NCI-H1930 (cell line): ENCODE measurements around the gene MESD.
"Not testable (repeated sequence)": the region's sequence is repeated elsewhere in the genome, so short reads cannot be mapped to it uniquely, and the experiment has no call there.

Experiments used
- DNase-seq, 2 experiments: peaks; one replicate each; lab custom pipeline; 2025; lab: John Stamatoyannopoulos, UW

The MESD gene

DNA sequence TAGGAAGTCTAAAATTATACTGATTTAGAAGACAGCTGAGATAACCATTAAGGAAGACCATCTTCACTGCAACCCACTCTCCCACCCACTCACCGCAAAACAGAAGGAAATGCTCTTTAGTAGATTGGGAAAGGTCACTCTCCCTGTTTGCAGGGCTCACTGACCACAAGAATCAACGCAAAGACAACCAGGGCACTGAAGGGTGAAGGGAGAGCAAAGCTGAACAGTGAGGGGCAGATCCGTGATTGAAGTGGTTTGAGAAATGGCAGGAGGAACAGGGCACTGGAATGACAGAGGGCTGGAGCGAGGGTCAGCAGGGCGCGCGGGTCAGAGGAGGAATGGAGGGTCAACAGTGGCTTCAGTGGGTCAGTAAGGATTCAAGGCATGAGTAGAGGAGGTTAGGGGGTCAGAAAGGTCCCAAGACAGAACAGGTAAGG, 520 bp downstream of the MESD start:
- DNase-seq, result no peak

DNA sequence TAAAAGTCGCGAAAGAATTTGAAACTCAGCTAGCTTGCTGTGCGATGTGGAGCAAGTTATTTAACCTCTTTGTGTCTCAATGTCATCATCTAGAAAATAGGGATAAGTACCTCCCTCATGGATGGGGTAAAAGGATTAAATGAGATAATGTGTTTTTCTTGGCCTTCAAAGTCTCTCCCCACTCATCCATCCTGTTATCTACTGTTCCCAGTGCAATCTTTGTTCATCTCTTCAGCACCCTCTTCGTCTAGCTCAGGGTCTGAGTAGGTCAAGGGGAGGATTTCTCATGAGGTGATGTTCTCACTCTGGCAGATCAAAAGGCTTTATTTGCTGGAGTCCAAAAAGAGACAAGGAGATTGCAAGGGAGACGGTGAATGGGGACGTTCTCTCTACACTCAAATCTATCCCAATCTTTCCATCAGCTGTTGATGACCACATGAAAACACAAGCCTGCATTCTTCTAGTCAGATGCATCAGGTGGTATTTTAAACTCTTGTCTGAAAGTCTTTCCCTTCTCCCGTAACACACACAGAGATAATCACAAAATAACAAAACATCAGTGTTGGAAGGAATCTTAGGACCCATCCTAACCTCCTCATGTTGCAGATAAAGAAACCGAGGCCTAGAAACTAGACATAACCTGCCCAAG, 1.3 kb downstream of the MESD start:
- DNase-seq, result no peak

DNA sequence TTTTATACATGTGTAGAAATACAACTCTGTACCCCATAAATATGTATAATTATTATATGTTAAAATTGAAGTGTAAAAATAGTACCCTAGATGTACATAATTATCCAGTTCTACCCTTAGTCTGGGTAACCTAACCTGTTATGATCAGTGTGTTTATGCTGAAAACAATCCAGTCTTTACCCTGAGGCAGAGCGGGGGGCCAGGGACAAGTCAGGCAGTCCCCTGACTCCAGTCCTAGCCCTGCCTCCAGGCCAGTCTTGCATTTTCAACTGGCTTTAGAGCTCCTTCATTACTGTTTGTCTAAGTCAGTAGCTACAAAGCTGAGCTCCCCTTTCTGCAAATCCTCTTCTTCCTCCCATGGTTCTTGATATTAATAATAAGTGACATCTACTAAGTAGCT, 3.1 kb downstream of the MESD start:
- DNase-seq, result no peak

DNA sequence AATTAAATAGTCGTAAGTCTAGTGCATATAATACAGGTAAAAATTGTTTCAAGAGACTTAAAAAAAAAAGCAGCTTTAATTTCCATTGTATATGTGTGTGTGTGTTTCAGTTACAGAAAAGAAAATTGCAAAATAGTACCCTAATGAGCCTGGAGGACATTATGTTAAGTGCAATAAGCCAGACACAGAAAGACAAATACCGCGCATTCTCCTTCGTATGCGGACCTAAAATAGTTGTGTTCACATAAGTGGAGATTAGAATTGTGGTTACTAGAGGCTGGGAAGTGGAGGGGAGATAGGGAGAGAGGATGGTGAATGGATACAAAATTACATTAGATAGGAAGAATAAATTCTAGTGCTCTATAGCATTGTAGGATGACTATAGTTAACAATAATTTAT, 3.6 kb downstream of the MESD start:
- no peak for DNase-seq

DNA sequence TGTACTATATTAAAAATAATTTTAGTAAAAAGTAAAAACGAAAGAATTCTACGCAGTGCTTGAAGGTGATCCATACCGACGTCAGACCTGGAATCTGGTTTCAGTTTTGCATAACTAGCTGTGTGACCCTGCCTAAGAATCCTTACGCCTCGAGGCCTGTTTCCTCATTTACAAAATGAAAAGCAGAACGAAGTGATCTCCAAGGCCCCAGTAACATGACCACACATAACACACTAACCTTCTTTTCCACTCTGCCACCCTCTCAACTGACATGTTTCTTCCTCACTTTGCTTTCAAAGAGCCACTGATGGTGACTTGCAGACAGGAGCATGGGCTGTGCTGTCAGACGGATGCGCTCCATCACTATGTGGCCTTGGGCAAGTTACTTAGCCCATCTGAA, 4.8 kb downstream of the MESD start:
- no peak for DNase-seq

DNA sequence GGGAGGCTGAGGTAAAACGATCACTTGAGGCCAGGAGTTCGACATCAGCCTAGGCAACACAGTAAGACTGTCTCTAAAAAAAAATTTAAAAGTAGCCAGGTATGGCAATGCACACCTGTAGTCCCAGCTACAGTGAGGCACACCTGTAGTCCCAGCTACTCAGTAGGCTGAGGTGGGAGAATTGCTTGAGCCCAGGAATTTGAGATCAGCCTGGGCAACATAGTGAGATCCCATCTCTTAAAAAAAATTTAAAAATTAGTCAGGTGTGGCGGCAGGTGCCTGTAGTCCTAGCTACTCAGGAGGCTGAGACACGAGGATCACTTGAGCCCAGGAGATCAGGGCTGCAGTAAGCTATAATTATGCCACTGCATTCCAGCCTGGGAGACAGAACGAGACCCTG, 6.8 kb downstream of the MESD start:
- DNase-seq, result no peak

DNA sequence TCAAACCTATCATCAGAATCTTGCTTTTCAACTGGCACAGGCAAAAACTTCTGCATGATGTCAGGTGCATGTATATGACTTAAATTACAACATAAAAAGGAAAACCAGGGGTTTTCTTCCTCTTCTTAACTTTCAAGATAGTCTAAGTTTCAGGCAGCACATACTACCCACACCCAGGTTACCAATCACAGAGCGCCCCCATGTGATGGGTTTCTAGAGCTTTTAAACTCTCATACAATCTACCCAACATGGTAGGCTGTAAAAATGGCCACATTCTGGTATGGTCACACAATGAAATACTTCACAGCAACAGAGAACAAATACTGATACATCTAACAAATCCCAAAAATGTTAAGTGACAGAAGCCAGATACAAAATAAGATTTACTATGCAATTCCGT, 7.4 kb downstream of the MESD start:
- no peak for DNase-seq

DNA sequence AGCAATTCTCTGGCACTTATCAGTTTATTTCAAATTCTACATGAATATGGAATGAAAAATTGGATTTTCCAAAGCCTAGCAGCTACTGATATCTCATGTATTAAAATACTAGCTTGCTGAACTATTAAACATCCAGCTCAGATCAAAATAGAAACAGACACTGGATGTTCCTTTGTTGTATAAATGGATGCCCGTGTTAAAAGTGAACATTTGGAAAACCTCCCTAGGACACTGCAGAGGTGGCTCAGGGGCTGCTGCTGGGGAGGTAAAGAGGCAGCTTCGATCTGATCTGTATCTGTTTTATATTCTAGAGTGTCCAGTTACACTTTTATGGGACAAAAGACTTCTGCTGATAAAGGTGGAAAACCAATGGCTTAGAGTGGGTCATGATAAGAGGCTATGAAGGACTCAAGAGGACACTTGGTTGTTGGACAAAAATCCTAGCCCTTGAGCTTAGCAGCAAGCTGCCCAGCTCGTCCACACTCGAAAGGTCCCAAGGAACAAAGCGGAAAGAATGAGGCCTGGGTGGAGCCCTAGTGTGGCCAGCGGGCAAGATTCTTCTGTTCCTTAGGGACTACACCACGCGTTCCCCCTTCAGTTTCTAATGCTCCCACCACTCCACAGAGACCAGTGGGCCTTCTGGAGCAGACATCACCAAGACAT, 9.9 kb downstream of the MESD start:
- DNase-seq, result no peak

DNA sequence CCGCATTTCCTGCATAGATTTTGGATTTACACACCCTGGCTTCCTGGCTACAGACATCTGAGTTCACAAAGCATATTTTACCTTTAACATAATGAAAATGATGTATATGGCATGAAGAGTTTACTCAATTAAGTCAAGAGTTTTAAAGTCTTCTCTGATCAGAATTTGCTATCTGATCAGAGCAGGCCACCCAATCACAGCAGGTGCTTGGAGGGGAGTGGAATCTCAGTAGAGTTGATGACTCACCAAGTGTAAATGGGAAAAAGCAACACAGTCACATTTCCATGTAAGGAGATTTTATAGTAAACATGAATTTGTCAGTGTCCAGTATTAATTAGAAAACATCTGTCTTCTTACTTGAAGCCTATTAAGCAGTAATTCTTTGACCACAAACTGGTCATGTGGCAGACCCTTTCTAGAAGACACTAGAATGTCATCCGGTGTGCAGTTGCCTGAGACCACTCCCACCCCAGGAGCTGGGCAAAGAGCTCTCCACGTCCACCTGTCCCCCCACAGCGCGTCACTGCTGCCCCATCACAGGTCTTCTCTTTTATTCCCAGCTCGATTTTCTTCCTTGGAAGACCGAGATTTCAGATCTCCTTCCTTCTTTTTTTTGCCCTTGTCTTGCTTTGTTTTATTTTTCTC, 10.8 kb downstream of the MESD start:
- DNase-seq, result no peak

DNA sequence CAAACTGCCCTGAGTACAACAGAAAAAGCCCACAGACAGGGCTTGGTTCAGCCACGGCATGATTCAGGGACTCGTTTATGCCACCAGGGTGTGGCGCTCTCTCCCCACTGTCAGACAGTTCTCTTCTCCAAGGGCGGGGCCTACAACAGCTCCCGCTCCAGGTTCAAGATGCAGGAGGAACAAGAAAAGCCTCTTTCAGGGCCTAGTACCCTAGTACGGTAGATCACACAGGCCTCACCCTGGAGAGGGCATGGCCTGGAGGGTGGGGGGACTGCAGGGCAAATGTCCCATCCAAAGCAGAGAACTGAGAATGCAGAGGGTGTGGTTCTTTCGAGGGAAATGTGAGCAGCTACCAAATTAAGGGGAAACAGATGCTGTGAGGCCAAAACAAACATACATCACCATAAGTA, 12.0 kb downstream of the MESD start:
- no peak for DNase-seq

DNA sequence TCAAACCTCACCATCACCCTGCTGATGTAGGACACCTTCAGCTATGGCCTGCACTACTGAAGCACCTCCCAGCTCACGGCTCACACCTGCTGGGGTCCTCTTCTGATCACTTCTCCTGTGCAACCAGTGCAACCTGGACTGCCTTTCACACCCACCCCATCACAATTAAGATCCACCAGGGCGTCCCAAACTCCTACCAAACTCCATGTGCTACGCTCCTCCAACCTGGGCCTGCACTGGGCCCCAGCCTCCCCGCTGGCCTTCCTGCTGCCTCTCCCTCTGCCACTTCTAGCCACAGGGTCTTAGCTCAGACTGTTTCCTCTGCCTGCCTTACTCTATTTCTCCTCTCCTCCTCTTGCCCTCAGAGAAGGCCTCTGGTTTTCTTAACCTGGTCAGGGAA, 12.8 kb downstream of the MESD start:
- DNase-seq, result no peak

DNA sequence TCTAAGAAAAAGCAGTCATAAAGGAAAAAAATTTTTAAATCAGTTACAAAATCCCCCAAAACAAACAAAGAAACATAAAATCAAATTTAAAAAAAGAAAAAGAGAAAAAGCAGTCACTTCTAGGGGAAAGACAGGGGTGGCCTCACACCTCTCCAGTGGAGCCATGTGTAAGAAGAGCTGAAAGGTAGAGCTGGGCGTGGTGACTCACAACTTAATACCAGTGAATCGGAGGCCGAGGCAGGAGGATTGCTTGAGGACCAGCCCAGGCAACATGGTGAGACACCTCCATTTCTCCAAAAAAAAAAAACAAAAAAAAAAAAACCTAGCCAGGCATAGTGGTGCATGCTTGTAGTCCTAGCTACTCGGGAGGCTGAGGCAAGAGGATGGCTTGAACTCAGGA, 14.7 kb downstream of the MESD start:
- no peak for DNase-seq

DNA sequence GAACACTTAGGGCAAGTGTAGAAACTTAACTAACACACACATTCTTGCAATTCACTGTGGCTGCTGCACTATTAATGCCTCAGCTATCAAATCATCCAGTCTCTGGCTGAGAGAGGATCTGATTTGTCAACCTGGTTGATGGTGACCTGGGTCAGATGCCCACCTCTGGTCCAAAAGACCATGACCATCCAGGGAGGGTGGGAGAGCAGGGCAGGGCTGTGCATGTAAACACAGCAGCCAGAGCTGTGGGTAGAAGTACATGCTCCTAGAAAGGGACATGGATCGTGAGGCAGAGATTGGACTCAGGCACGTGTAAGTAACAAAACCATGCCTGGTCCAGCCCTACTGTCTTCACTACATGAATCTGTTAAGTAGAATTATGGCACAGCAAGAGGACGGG, 17.3 kb downstream of the MESD start:
- DNase-seq, result no peak

DNA sequence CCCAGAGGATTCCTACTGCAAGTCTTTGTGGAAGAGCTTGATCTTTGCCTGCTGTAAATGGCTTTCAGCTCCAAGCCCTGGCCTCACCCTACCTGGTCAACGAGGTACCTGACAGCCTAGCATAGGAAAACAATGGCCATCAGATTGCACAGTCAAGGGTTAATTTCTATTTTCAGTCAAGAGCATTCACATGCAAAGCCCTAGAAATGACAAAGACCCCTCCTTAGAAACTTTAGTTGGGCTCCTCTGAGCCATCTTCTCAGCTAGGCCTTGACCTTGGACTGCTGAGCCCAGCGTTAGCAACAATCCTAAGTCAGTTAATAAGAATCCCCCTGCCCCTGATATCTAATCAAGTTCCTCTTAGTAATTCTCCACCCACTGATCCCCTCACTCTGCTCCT, 18.5 kb downstream of the MESD start:
- no peak for DNase-seq

DNA sequence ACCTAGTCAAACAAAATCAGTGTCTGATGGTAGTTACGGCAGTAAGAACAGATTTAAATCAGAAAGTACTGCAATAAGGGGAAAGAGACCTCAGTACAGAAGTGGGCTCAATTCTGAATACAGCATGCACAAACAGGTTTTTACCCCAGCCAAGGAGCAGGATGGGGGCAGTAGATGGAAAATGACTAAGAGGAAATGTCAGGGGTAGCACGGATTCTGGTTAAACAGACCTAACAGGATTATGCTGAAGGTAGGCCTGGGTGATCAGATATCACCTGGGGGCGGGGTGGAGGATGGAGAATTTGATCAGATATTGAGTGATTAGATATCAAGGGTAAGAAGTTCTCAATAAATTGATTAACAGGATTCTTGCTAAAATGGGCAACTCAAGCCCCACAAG, 19.0 kb downstream of the MESD start:
- DNase-seq, result no peak

DNA sequence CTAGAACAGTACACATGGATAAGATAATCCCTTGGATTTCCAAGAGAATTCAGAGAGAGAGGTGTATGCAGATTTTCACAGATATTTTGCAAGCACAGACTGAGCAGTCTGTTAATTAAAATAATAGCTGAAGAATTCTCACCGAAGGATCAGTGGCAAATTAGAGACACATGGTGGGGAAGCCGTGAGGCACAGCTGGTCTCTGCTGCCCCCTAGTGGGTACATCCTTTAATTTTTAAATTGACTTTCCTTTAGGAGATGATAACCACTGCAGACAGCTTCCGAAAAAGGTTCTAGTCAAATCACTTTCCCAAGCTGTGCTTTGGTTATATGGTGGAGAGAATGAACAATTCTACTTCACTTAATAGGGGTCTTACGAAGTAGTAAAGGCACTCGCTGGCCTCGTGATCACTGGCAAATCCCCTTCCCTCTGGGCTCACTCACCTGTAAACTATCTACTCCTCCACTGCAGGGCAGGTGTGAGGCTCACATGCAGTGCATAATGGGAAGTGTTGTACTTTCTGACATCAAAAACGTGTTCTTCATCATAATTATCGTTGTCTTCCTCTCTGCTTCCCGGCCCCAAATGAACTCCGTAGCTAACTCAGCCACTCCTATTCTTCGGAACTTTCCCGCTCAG, 19.5 kb downstream of the MESD start:
- DNase-seq, result peak in 1 of 2 experiments; percentile 15

DNA sequence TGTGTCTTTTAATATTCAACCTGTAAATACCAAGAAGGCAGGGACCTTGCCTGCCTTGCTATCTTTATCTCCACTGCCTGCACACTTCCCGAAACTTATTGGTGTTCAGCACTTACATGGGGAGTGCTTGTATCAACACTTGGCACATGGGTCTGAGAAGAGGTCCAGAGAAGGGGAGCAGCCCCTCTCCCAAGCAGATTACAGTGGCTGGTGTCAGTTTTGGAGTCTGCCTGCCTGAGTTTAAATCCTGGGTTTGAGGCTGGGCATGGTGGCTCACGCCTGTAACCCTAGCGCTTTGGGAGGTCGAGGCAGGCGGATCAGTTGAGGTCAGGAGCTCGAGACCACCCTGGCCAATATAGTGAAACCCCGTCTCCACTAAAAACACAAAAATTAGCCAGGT, 20.3 kb downstream of the MESD start:
- DNase-seq, result no peak

DNA sequence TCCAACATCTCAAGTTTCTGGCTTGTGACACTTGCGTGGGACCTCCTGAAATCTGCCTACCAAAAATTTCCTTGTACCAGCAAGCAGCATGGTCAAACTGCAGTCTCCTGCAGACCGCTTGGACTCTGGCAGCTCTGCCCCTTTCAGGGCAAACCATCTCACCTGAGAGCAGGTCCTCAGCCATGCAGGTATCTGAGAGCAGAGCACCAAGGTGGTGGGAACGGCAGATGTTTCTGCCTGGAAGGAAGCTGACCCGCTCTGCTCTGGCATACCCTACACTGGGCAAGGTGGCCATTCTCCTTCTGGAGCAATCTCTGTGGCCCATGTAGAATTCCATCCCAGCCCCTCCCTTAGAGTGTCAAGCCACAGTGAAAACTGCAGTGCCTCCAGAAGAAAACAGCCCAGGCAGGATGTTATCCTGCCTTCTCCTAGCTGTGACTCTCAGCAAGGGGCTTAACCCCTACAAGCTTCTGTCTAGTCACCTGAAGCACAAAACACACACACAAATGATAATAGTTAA, 21.6 kb downstream of the MESD start:
- DNase-seq, result no peak

DNA sequence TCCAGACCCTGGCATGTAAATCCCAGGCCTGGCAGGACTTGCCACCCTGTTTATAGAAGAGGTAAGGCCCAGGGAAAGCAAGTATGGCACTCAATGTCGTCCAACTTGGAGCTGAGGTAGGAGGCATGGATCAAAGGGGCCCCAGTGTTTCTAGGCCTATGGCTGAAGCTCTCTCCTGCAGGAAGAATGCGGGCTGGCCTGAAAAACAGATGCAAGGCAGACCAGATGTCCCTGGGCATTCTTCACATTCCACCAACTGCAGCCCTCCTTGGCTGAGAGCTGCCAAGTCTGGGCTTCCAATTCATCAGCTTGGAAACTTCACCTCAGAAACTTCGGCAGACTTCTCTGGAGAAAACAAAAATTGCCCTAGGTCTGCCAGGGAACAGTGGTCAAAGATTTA, 22.2 kb downstream of the MESD start:
- DNase-seq, result no peak

DNA sequence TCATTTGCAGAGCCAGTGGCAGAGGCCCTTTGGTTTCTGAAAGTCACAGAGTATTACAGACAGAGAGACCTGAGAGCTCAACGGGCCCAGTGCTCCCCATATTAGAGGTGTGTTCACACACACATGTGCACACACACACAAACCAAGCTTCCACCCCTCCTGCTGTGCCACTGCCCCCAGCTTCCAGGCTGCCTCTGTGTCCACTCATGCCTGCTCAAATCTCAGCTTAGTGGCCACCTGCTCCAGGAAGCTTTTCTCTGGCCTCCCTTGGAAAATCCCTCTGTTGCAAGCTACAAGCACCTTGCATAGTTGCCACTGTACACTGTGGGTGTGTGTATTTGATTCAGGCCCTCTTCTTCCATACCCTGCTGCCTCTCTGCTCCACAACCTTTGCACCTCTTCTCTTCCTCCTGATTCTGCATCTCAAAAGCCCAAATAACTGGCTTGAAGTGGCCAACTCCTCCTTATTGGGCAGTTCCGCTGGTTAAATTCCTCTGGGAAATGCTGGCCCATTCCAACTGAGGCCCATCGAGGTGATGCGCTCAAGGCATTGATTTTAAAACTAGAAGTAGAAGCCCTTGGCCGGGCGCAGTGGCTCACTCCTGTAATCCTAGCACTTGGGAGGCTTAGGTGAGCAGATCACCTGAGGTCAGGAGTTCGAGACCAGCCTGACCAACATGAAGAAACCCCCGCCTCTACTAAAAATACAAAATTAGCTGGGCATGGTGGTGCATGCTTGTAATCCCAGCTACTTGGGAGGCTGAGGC, 23.0 kb downstream of the MESD start:
- DNase-seq, result no peak

DNA sequence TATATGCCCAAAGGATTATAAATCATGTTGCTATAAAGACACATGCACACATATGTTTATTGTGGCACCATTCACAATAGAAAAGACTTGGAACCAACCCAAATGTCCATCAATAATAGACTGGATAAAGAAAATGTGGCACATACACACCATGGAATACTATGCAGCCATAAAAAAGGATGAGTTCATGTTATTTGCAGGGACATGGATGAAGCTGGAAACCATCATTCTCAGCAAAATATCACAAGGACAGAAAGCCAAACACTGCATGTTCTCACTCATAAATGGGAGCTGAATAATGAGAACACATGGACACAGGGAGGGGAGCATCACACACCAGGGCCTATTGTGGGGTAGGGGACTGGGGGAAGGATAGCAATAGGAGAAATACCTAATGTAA, 24.2 kb downstream of the MESD start:
- not testable (repeated sequence) for DNase-seq

DNA sequence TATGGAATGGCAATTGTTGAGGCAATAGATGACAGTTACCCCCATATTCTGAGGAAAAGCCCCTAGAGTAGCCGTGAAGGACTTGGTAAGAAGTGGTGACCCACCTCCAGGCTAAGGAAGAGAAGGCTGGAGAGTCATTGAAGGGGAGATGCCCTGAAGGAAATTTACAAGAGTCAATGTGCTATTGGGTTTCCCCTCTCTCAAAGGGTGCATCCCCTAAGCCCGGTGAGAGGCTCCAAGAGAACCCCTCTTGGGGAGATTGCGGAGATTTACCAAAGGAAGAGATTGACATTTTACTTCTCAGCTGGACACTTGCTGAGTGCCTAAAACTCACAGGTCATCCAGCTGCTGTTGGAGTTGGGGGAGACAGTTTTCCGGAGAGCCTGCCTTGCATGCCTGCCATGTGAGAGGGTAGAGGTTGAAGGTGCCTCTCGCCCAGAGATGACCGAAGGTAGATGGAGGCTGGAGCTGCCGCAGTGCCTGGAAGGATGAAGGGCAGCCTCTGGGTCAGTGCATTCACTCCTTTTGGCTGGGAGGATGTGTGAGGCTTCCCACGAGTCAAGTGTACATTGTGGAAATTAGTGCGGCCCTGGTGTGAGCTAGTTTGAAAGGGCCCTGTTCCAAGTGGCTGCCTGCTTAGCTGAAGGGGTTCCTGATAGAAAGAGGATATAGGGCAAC, 30.7 kb downstream of the MESD start:
- DNase-seq, result no peak
